ENCODE results near the gene MT1F. TPM values are rescaled to one million over a fixed set of nuclear protein-coding genes. Genes with fewer than 3 reads are reported as not detected.
"Not testable (repeated sequence)": the region's sequence is repeated elsewhere in the genome, so short reads cannot be mapped to it uniquely, and the experiment has no call there.

The MT1F gene
- total RNA-seq, 2 experiments from 2014 or later = 11.4 to 20.6 TPM

- peak; percentile 68 for DNase-seq
- no peaks in the 10 kb centered on the region for H3K36me3 Mint-ChIP-seq
- peak; percentile 73 for ATAC-seq
- CTCF ChIA-PET = interaction anchor here (0.9 to 3.4 kb wide), 8 partner anchors 15 to 62 kb away, joined by 3 to 22 read pairs (median 4); partner anchors contain the start of genes MT1E and MT2A
- peaks cover 42% of the 10 kb centered on the region for H3K4me1 Mint-ChIP-seq
- H3K9me3 Mint-ChIP-seq (ENCODE audit: low read depth) = no peaks in the 10 kb centered on the region
- H3K27me3 Mint-ChIP-seq = peaks cover 32% of the 10 kb centered on the region
- H3K4me3 Mint-ChIP-seq = peak overlapping the region; percentile 75
- peak overlapping the region; percentile 76 for H3K27ac Mint-ChIP-seq
Observed at GRCh38 chr16:56662357-56663354, 4.9 kb downstream of the MT1F start.

GRCh38 chr16:56664506-56664905 lies 6.7 kb downstream of the MT1F start:
- no peak for DNase-seq
- no peak overlapping the region for H3K27ac Mint-ChIP-seq
- H3K4me3 Mint-ChIP-seq = no peak overlapping the region
- peaks cover 48% of the 10 kb centered on the region for H3K27me3 Mint-ChIP-seq
- CTCF ChIA-PET = no interaction called here
- peaks cover 36% of the 10 kb centered on the region for H3K4me1 Mint-ChIP-seq
- no peaks in the 10 kb centered on the region for H3K36me3 Mint-ChIP-seq
- no peaks in the 10 kb centered on the region for H3K9me3 Mint-ChIP-seq (ENCODE audit: low read depth)
- no peak for ATAC-seq

- ATAC-seq; H3K27ac Mint-ChIP-seq; H3K9me3 Mint-ChIP-seq (ENCODE audit: low read depth); CTCF ChIA-PET; DNase-seq; H3K36me3 Mint-ChIP-seq; H3K4me3 Mint-ChIP-seq: not testable (repeated sequence)
- Mint-ChIP-seq H3K4me1 (peaks cover 36% of the 10 kb centered on the region), H3K27me3 (peaks cover 58% of the 10 kb centered on the region)
Observed at GRCh38 chr16:56665286-56666261, 7.8 kb downstream of the MT1F start.

- CTCF ChIA-PET = interaction anchor here (0.8 to 1.2 kb wide), 2 partner anchors 8 to 34 kb away, joined by 3 read pairs; no protein-coding TSS in a partner anchor
- no peaks in the 10 kb centered on the region for H3K9me3 Mint-ChIP-seq (ENCODE audit: low read depth)
- H3K27me3 Mint-ChIP-seq = peaks cover 72% of the 10 kb centered on the region
- DNase-seq (no peak), ATAC-seq (peak; percentile 83)
- peaks cover 34% of the 10 kb centered on the region for H3K4me1 Mint-ChIP-seq
- peak within 1 kb of the TSS; percentile 14 for H3K4me3 Mint-ChIP-seq
- no peaks in the 10 kb centered on the region for H3K36me3 Mint-ChIP-seq
- no peak within 1 kb of the TSS for H3K27ac Mint-ChIP-seq
Observed at GRCh38 chr16:56667581-56668571, 10.1 kb downstream of the MT1F start, which contains the start of gene MT1G. MT1G (minus strand) TSS chr16:56668065; CDS start chr16:56667993, 72 bp downstream.

GRCh38 chr16:56669005-56669839 lies 11.5 kb downstream of the MT1F start, which contains the start of gene MT1H:
MT1H (plus strand) TSS chr16:56669814; CDS start chr16:56669885, 71 bp downstream.
- Mint-ChIP-seq H3K27ac (no peak within 1 kb of the TSS), H3K9me3 (ENCODE audit: low read depth) (no peaks in the 10 kb centered on the region), H3K27me3 (peaks cover 73% of the 10 kb centered on the region), H3K4me3 (no peak within 1 kb of the TSS), H3K4me1 (peaks cover 29% of the 10 kb centered on the region), H3K36me3 (no peaks in the 10 kb centered on the region)
- DNase-seq (no peak), ATAC-seq (no peak)
- CTCF ChIA-PET = interaction anchor here (1.1 to 2.5 kb wide), 4 partner anchors 8 to 33 kb away, joined by 3 to 7 read pairs (median 4); no protein-coding TSS in a partner anchor

GRCh38 chr16:56669840-56670619 lies 12.3 kb downstream of the MT1F start:
- ATAC-seq (no peak), DNase-seq (no peak)
- Mint-ChIP-seq H3K4me1 (peaks cover 26% of the 10 kb centered on the region), H3K36me3 (no peaks in the 10 kb centered on the region), H3K9me3 (ENCODE audit: low read depth) (no peaks in the 10 kb centered on the region), H3K27me3 (peaks cover 74% of the 10 kb centered on the region), H3K27ac (no peak overlapping the region), H3K4me3 (no peak overlapping the region)
- CTCF ChIA-PET = interaction anchor here (1.1 to 2.5 kb wide), 3 partner anchors 9 to 32 kb away, joined by 3 to 7 read pairs (median 4); no protein-coding TSS in a partner anchor

GRCh38 chr16:56670620-56670934 lies 12.8 kb downstream of the MT1F start:
- no peak overlapping the region for H3K27ac Mint-ChIP-seq
- CTCF ChIA-PET = interaction anchor here (1.1 to 2.5 kb wide), 2 partner anchors 30 to 32 kb away, joined by 3 to 7 read pairs; no protein-coding TSS in a partner anchor
- no peak overlapping the region for H3K4me3 Mint-ChIP-seq
- ATAC-seq = no peak
- no peaks in the 10 kb centered on the region for H3K9me3 Mint-ChIP-seq (ENCODE audit: low read depth)
- H3K36me3 Mint-ChIP-seq = no peaks in the 10 kb centered on the region
- peaks cover 24% of the 10 kb centered on the region for H3K4me1 Mint-ChIP-seq
- H3K27me3 Mint-ChIP-seq = peaks cover 76% of the 10 kb centered on the region
- no peak for DNase-seq

- not testable (repeated sequence) for H3K9me3 Mint-ChIP-seq (ENCODE audit: low read depth); ATAC-seq; H3K36me3 Mint-ChIP-seq; H3K4me3 Mint-ChIP-seq; DNase-seq; H3K27ac Mint-ChIP-seq
- peaks cover 71% of the 10 kb centered on the region for H3K27me3 Mint-ChIP-seq
- peaks cover 28% of the 10 kb centered on the region for H3K4me1 Mint-ChIP-seq
- CTCF ChIA-PET = interaction anchor here (2.5 kb wide), 1 partner anchor 31 kb away, joined by 7 read pairs; no protein-coding TSS in a partner anchor
Observed at GRCh38 chr16:56671691-56672090, 13.9 kb downstream of the MT1F start.

- Mint-ChIP-seq H3K4me1 (peaks cover 28% of the 10 kb centered on the region), H3K27me3 (peaks cover 66% of the 10 kb centered on the region)
- not testable (repeated sequence) for ATAC-seq; H3K9me3 Mint-ChIP-seq (ENCODE audit: low read depth); H3K4me3 Mint-ChIP-seq; H3K36me3 Mint-ChIP-seq; H3K27ac Mint-ChIP-seq; DNase-seq
- CTCF ChIA-PET = interaction anchor here (2.4 kb wide), 1 partner anchor 11 kb away, joined by 10 read pairs; the partner anchor contains the start of gene MT1X
Observed at GRCh38 chr16:56672171-56672570, 14.4 kb downstream of the MT1F start.

GRCh38 chr16:56672761-56673536 lies 15.2 kb downstream of the MT1F start:
- ATAC-seq (no peak), DNase-seq (no peak)
- CTCF ChIA-PET = interaction anchor here (0.9 to 2.4 kb wide), 7 partner anchors 11 to 120 kb away, joined by 3 to 10 read pairs (median 3); partner anchors contain the start of gene MT1X
- Mint-ChIP-seq H3K27me3 (peaks cover 59% of the 10 kb centered on the region), H3K4me1 (peaks cover 21% of the 10 kb centered on the region), H3K36me3 (no peaks in the 10 kb centered on the region), H3K9me3 (ENCODE audit: low read depth) (no peaks in the 10 kb centered on the region), H3K27ac (no peak overlapping the region), H3K4me3 (no peak overlapping the region)
